Esophagus squamous epithelium (tissue), 5 donors: Measurements from ENCODE around the gene NUDT19. TPM values are rescaled to one million over a fixed set of nuclear protein-coding genes. Genes with fewer than 3 reads are reported as not detected.
"Not testable (repeated sequence)": the region's sequence is repeated elsewhere in the genome, so short reads cannot be mapped to it uniquely, and the experiment has no call there.

Experiments
- DNase-seq: peaks from one replicate; lab custom pipeline; 2025; lab: John Stamatoyannopoulos, UW
- H3K27ac ChIP-seq, 4 donors: fragments of 200-600 bp; sonication (generic); one replicate each; pipeline ENCODE4 v1.5.1; 2016 to 2019; ENCODE audit warnings: mild to moderate bottlenecking in 1 of 4
- H3K27me3 ChIP-seq, 4 donors: fragments of 200-600 bp; sonication (generic); 1 replicate in 3 of 4; 2 replicates in 1 of 4; pipeline versions ENCODE4 v1.5.1 to v1.6.0; 2017 to 2021; ENCODE audit warnings: antibody characterized with exemption in 1 of 4
- H3K36me3 ChIP-seq, 3 donors: fragments of 200-600 bp; sonication (generic); one replicate each; pipeline ENCODE4 v1.5.1; 2016 to 2019
- H3K4me1 ChIP-seq, 3 donors: fragments of 200-600 bp; sonication (generic); one replicate each; pipeline ENCODE4 v1.5.1; 2017 to 2019
- H3K4me3 ChIP-seq, 4 donors: fragments of 200-600 bp; sonication (generic); 1 replicate in 3 of 4; 2 replicates in 1 of 4; pipeline ENCODE4 v1.5.1; 2016 to 2019; ENCODE audit warnings: mild to moderate bottlenecking in 2 of 4, moderate library complexity in 1 of 4
- H3K9me3 ChIP-seq, 3 donors: fragments of 200-600 bp; sonication (generic); one replicate each; pipeline ENCODE4 v1.5.1; 2016 to 2019
- CTCF ChIP-seq, 6 experiments: fragments of 450-650 bp in 4 of 6; fragments of 200-600 bp in 2 of 6; sonication (generic) in 2 of 6; IDR thresholded peaks; one replicate each; pipeline ENCODE4 v1.5.1; 2016 to 2019; ENCODE audit warnings: antibody characterized with exemption in 6 of 6, mild to moderate bottlenecking in 4 of 6, moderate library complexity in 4 of 6
- POLR2A ChIP-seq, 4 donors: fragments of 450-650 bp; IDR thresholded peaks; one replicate each; pipeline ENCODE4 v1.6.1; 2017; ENCODE audit warnings: antibody characterized with exemption in 4 of 4, mild to moderate bottlenecking in 4 of 4, moderate library complexity in 3 of 4
- WGBS, 2 donors: methylation state at CpG; one replicate each; pipeline ENCODE4 v1.1.5; 2018; 5-methylcytosine and 5-hydroxymethylcytosine counted together
- intact Hi-C: fragments of 100-400 bp; cut with DNase I; formaldehyde crosslinking; loops from one replicate; pipeline ENCODE4 v1.15.0; 2022
- total RNA-seq, 4 donors: library from RNA; depleted of rRNA; stranded (reverse); fragments of >200 nt; gene quantifications; one replicate each; pipeline ENCODE4 v1.1.0, GENCODE V29; 2016
- donor health status: DM: yes; HTN: yes; CAD: no.

NUDT19 gene
- total RNA-seq, 4 donors from 2014 or later, result 13.3 to 20.8 (median 14.1) TPM

- intact Hi-C loops, DNase-seq, H3K27me3 ChIP-seq, H3K4me3 ChIP-seq, H3K27ac ChIP-seq: not testable (repeated sequence)
- Histone ChIP-seq H3K36me3 (peaks cover 0 to 80% (median 7%) of the 10 kb centered on the region in 3 donors), H3K9me3 (peaks cover 0 to 12% (median 11%) of the 10 kb centered on the region in 3 donors), H3K4me1 (peaks cover 0 to 40% (median 15%) of the 10 kb centered on the region in 3 donors)
- WGBS, 2 donors, result 85 to 96% methylated on average over 7 of the region's 7 CpGs
These were observed 8.5 kb downstream of the NUDT19 start for GRCh38 chr19:32700129-32700528.

- peaks cover 0 to 21% (median 6%) of the 10 kb centered on the region in 3 donors for H3K4me1 ChIP-seq
- intact Hi-C loops, result no loop called here
- WGBS, 2 donors, result 53 to 63% methylated on average over 5 of the region's 5 CpGs
These were observed 10.4 kb downstream of the NUDT19 start for GRCh38 chr19:32702010-32702409.

GRCh38 chr19:32704006-32704405 is 12.4 kb downstream of the NUDT19 start:
- peaks cover 0 to 12% (median 11%) of the 10 kb centered on the region in 3 donors for H3K9me3 ChIP-seq
- DNase-seq, H3K27me3 ChIP-seq, H3K4me3 ChIP-seq, H3K27ac ChIP-seq, intact Hi-C loops: not testable (repeated sequence)
- WGBS, 2 donors, result 96 to 100% methylated on average over 2 of the region's 2 CpGs
- H3K4me1 ChIP-seq, result peaks cover 0 to 20% (median 6%) of the 10 kb centered on the region in 3 donors
- H3K36me3 ChIP-seq, result peaks cover 0 to 74% (median 7%) of the 10 kb centered on the region in 3 donors

More at GRCh38 chr19:32702010-32702409, 10.4 kb downstream of the NUDT19 start:
- no peak for DNase-seq
- Histone ChIP-seq H3K9me3 (peaks cover 0 to 12% (median 11%) of the 10 kb centered on the region in 3 donors), H3K27ac (peak overlapping the region in 2 of 4 donors; percentile 52 to 54), H3K27me3 (no peaks in the 10 kb centered on the region), H3K36me3 (peaks cover 0 to 81% (median 7%) of the 10 kb centered on the region in 3 donors), H3K4me3 (no peak overlapping the region)
- TF ChIP-seq CTCF (IDR thresholded peaks at IDR 0.05) (no peak), POLR2A (IDR thresholded peaks at IDR 0.05) (no peak)

DNA sequence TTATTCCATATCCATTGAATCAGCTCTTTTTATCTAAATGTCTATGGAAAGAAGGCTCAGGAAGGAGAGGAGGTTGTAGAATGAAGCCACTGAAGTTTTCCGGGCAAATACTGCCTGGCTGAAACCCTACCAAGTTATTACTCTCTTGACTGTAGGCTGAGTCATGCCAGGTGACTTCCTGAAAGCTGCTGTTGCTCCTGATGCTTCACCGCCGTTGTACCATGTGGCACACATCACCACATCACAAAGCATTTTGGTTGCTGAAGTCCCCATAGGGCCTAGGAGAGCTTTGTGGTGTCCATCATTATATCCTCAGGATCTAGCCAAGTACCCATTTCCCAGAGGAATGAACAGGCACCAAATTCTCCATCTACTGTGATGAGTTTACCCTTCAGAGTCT is 16.8 kb downstream of the NUDT19 start:
- intact Hi-C loops, result no loop called here
- TF ChIP-seq CTCF (IDR thresholded peaks at IDR 0.05) (no peak), POLR2A (IDR thresholded peaks at IDR 0.05) (no peak)
- 33 to 50% methylated on average over 3 of the region's 3 CpGs for WGBS, 2 donors
- DNase-seq, result no peak
- Histone ChIP-seq H3K4me1 (no peaks in the 10 kb centered on the region), H3K4me3 (no peak overlapping the region), H3K36me3 (peaks cover 0 to 90% (median 0%) of the 10 kb centered on the region in 3 donors), H3K27ac (no peak overlapping the region), H3K27me3 (no peaks in the 10 kb centered on the region), H3K9me3 (peaks cover 0 to 12% (median 11%) of the 10 kb centered on the region in 3 donors)

GRCh38 chr19:32709032-32709431 is 17.4 kb downstream of the NUDT19 start:
- DNase-seq, result no peak
- Histone ChIP-seq H3K27ac (no peak overlapping the region), H3K27me3 (no peaks in the 10 kb centered on the region), H3K4me1 (no peaks in the 10 kb centered on the region), H3K36me3 (peaks cover 0 to 91% (median 0%) of the 10 kb centered on the region in 3 donors), H3K9me3 (peaks cover 0 to 7% (median 6%) of the 10 kb centered on the region in 3 donors), H3K4me3 (no peak overlapping the region)
- intact Hi-C loops, result no loop called here
- WGBS, 2 donors, result 80 to 95% methylated on average over 5 of the region's 5 CpGs
- TF ChIP-seq CTCF (IDR thresholded peaks at IDR 0.05), result no peak
- TF ChIP-seq POLR2A (IDR thresholded peaks at IDR 0.05), result no peak

DNA sequence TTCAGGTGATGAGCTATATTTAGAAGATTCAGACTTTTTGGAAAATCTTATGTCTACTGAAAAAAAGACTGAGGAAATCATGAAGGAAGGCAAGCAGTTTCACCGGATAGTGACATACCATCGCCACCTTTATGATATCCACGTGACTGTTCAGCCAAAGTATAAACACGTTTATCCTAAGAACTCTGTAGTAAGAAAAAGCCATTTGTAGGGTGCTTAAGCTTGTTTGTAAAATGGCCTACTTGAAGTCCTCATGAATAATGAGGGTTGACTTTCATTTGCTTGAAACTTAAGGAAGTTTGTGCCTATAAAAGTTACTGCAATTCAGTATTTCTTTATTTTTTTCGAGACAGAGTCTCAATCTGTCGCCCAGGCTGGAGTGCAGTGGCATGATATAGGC is 20.1 kb downstream of the NUDT19 start:
- H3K27ac ChIP-seq, result no peak overlapping the region
- H3K36me3 ChIP-seq, result peaks cover 0 to 85% (median 0%) of the 10 kb centered on the region in 3 donors
- H3K27me3 ChIP-seq, result no peaks in the 10 kb centered on the region
- intact Hi-C loops, result no loop called here
- WGBS, 2 donors, result 89 to 90% methylated on average over 6 of the region's 6 CpGs
- no peaks in the 10 kb centered on the region for H3K9me3 ChIP-seq
- no peaks in the 10 kb centered on the region for H3K4me1 ChIP-seq
- DNase-seq, result no peak
- TF ChIP-seq POLR2A (IDR thresholded peaks at IDR 0.05), result no peak
- no peak for TF ChIP-seq CTCF (IDR thresholded peaks at IDR 0.05)
- no peak overlapping the region for H3K4me3 ChIP-seq

DNA sequence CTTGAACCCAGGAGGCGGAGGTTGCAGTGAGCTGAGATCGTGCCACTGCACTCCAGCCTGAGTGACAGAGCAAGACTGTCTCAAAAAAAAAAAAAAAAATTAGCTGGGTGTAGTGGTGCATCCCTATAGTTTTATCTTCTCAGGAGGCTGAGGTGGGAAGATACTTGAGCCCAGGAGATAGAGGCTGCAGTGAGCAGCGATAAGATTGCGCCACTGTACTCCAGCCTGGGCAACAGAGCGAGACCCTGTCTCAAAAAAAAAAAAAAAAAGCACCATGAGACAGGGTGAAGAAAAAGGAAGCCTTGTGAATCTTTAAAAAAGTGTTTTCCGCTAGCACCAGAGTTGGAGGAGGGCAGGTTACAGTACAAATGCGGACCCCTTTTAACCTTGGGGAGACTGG is 24.6 kb downstream of the NUDT19 start:
- intact Hi-C loops, H3K27me3 ChIP-seq, H3K4me3 ChIP-seq, H3K9me3 ChIP-seq, DNase-seq, H3K27ac ChIP-seq: not testable (repeated sequence)
- H3K36me3 ChIP-seq, result peaks cover 0 to 58% (median 0%) of the 10 kb centered on the region in 3 donors
- 94 to 97% methylated on average over 7 of the region's 7 CpGs for WGBS, 2 donors
- H3K4me1 ChIP-seq, result peaks cover 0 to 17% (median 0%) of the 10 kb centered on the region in 3 donors
